ENCODE measurements around the gene TNC. TPM values are rescaled to one million over a fixed set of nuclear protein-coding genes. Genes with fewer than 3 reads are reported as not detected.

Gene TNC
- total and polyA plus RNA-seq, 10 of the 15 experiments (the other 5 are each of a cell fraction or from before 2014, with no cell fraction given), result 0.05 to 4.2 (median 0.14) TPM

- TF ChIP-seq ZBTB11 (CRISPR knock-in tag; IDR thresholded peaks at IDR 0.05), result no peak
- no peak for TF ChIP-seq MAX (IDR thresholded peaks at IDR 0.05; ENCODE audit: low read depth, low read length)
Observed at GRCh38 chr9:115090486-115090885, 27.5 kb downstream of the TNC start (continued).

- Histone ChIP-seq H3K27me3 (replicated peaks in 1 of 2; ENCODE audit: control insufficient read depth in 2 of 2, insufficient read depth in 2 of 2, low read length in 1 of 2) (peaks cover 0 to 2% of the 10 kb centered on the region in 2 experiments; a peak in 1 of 4 replicates), H3K36me3 (ENCODE audit: control insufficient read depth in 2 of 2, insufficient read depth in 2 of 2, low read length in 1 of 2) (no peaks in the 10 kb centered on the region), H3K79me2 (ENCODE audit: control insufficient read depth, insufficient read depth, low read length) (no peaks in the 10 kb centered on the region), H2AFZ (ENCODE audit: control insufficient read depth, low read depth, low read length) (no peak overlapping the region), H4K20me1 (ENCODE audit: control insufficient read depth, insufficient read depth) (no peaks in the 10 kb centered on the region), H3K4me1 (ENCODE audit: control insufficient read depth, insufficient read depth, low read length) (no peaks in the 10 kb centered on the region), H3K4me2 (ENCODE audit: control insufficient read depth, insufficient read depth) (no peak overlapping the region), H3K27ac (ENCODE audit: control insufficient read depth, insufficient read depth) (no peak overlapping the region), H3K4me3 (no peak overlapping the region), H3K9me3 (replicated peaks; ENCODE audit: control insufficient read depth, insufficient read depth, low read length) (no peaks in the 10 kb centered on the region), H3K9ac (ENCODE audit: control insufficient read depth, insufficient read depth, low read length) (no peak overlapping the region)
- RAD21 ChIA-PET (ENCODE audit: unreplicated experiment), result no interaction called here
- SMC1A ChIA-PET (ENCODE audit: uncharacterized antibody, unreplicated experiment), result no interaction called here
- ATAC-seq (no peak), FAIRE-seq (no peak), DNase-seq (ENCODE audit: low read depth, low spot score) (no peak)
- no TSS peak for BruUV-seq (replicated peaks)
- in situ Hi-C loops (cut with MboI) (no loop called here), intact Hi-C loops (cut with micrococcal nuclease; ENCODE audit: unreplicated experiment) (no loop called here)
- CTCF ChIA-PET, result interaction anchor here (0.6 kb wide), 1 partner anchor 980 kb away, joined by 4 read pairs; no protein-coding TSS in a partner anchor
- WGBS (ENCODE audit: insufficient coverage, insufficient replicate concordance, low lambda C conversion rate, missing lambda C conversion rate), result 87% methylated on average over 1 of the region's 1 CpG
- TF ChIP-seq BMI1 (IDR thresholded peaks at IDR 0.05; ENCODE audit: borderline replicate concordance) (no peak), ZSCAN29 (IDR thresholded peaks at IDR 0.05) (no peak), GABPA (IDR thresholded peaks at IDR 0.05; ENCODE audit: low read depth) (no peak), RAD21 (IDR thresholded peaks at IDR 0.05; ENCODE audit: insufficient read depth, low read depth, low read length) (no peak)
- POLR2A ChIA-PET, result no interaction called here
Observed at GRCh38 chr9:115088860-115089259, 29.1 kb downstream of the TNC start.
